Astrocyte (in vitro differentiated cells and primary cell): Measurements from ENCODE around the gene FTH1.

Source experiments
- EZH2 ChIP-seq: IDR thresholded peaks from 2 replicates; pipeline ENCODE4 v1.6.1; 2012; ENCODE audit warnings: mild to moderate bottlenecking, low read length, inconsistent platforms; ENCODE audit not compliant: insufficient read depth
- TF ChIP-seq, protein P1 (sequence below): IDR thresholded peaks from 2 replicates; pipeline ENCODE4 v1.5.1; 2011; ENCODE audit warnings: low read depth, mild to moderate bottlenecking, inconsistent platforms, low read length, moderate library complexity; ENCODE audit not compliant: insufficient read depth

DNA sequence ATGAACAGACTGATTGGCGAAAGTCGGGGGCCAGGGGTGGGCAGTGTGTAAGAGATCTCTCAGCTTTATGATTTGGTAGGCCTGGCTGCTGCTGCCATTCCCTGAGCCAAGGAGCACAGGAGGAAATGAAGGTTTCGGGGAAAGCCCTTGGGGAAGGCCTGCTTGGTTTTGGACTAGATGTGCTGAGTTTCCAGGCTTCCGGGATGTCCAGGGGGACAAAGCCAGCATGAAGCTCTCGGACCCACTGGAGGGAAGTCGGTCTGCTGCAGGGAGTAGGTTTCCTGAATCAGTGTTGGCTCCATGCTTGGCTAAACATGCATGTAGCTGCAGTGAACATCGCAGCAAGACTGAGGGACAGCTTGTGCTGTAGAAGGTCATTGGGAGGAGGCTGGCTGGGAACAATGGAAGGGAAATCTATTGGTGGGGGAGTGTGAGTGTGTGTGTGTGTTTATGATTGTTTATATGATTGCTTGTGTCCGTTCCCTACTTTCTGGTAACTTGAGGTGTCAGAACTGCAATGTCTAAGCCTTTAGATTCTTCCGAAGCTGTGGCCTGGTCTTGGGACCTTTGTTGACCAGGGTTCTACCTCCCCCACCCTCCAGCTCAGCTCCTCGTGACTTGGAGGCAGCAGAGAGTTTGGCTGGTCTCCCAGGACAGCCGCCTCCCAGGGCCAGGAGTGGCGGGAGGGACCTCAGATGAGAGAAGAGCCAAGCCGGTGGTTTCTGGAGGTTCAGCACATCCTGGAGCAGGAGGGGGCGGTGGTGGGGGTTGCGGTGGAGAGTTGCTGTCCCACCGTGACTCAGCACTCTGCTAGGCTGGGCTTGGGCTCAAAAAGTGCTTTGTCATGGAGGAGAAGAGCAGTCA, 4.0 kb upstream of the FTH1 start:
- TF ChIP-seq, protein P1, sequence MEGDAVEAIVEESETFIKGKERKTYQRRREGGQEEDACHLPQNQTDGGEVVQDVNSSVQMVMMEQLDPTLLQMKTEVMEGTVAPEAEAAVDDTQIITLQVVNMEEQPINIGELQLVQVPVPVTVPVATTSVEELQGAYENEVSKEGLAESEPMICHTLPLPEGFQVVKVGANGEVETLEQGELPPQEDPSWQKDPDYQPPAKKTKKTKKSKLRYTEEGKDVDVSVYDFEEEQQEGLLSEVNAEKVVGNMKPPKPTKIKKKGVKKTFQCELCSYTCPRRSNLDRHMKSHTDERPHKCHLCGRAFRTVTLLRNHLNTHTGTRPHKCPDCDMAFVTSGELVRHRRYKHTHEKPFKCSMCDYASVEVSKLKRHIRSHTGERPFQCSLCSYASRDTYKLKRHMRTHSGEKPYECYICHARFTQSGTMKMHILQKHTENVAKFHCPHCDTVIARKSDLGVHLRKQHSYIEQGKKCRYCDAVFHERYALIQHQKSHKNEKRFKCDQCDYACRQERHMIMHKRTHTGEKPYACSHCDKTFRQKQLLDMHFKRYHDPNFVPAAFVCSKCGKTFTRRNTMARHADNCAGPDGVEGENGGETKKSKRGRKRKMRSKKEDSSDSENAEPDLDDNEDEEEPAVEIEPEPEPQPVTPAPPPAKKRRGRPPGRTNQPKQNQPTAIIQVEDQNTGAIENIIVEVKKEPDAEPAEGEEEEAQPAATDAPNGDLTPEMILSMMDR, result no peak
- TF ChIP-seq EZH2, result no peak
